Astrocyte (in vitro differentiated cells and primary cell): ENCODE results near the gene CPAMD8. TPM values are rescaled to one million over a fixed set of nuclear protein-coding genes. Genes with fewer than 3 reads are reported as not detected.

ENCODE experiments used
- DNase-seq: peaks from one replicate; pipeline ENCODE4 v3.0.0-alpha.2; 2010; ENCODE audit warnings: low read depth
- FAIRE-seq: peaks from 2 replicates; lab custom pipeline; 2011; peaks lifted over from hg19 to GRCh38; lab: Jason Lieb, UNC
- H2AFZ ChIP-seq: 2 replicates; pipeline ENCODE4 v1.6.0; 2012; ENCODE audit warnings: low read depth, low read length, inconsistent platforms
- H3K27ac ChIP-seq: 2 replicates; pipeline ENCODE4 v1.5.1; 2011; ENCODE audit warnings: low read depth, low read length, inconsistent platforms
- H3K27me3 ChIP-seq: 2 replicates; pipeline ENCODE4 v1.6.0; 2011; ENCODE audit warnings: low read length, inconsistent platforms; ENCODE audit not compliant: insufficient read depth
- H3K36me3 ChIP-seq: 2 replicates; pipeline ENCODE4 v1.5.1; 2011; ENCODE audit warnings: low read length, inconsistent platforms; ENCODE audit not compliant: insufficient read depth
- H3K4me1 ChIP-seq: 2 replicates; pipeline ENCODE4 v1.5.1; 2011; ENCODE audit warnings: low read length, inconsistent platforms; ENCODE audit not compliant: insufficient read depth
- H3K4me2 ChIP-seq: 2 replicates; pipeline ENCODE4 v1.6.0; 2012; ENCODE audit warnings: low read length, inconsistent platforms
- H3K4me3 ChIP-seq: 2 replicates; pipeline ENCODE4 v1.5.1; 2011; ENCODE audit warnings: low read depth, mild to moderate bottlenecking, low read length, inconsistent platforms; ENCODE audit not compliant: insufficient read depth
- H3K79me2 ChIP-seq: 2 replicates; pipeline ENCODE4 v1.6.0; 2012; ENCODE audit warnings: mild to moderate bottlenecking, low read length, inconsistent platforms; ENCODE audit not compliant: insufficient read depth
- H3K9ac ChIP-seq: 2 replicates; pipeline ENCODE4 v1.6.0; 2012; ENCODE audit warnings: mild to moderate bottlenecking, low read length, inconsistent platforms
- H3K9me3 ChIP-seq: 2 replicates; pipeline ENCODE4 v1.5.1; 2012; ENCODE audit warnings: low read depth, mild to moderate bottlenecking, low read length, inconsistent platforms; ENCODE audit not compliant: insufficient read depth
- H4K20me1 ChIP-seq: 2 replicates; pipeline ENCODE4 v1.6.0; 2012; ENCODE audit warnings: low read length, inconsistent platforms; ENCODE audit not compliant: insufficient read depth
- H3K27ac Mint-ChIP-seq: one replicate; pipeline ENCODE4 v1.8.0; 2021; ENCODE audit warnings: mild to moderate bottlenecking, mixed read lengths; ENCODE audit not compliant: unreplicated experiment
- H3K27me3 Mint-ChIP-seq: one replicate; pipeline ENCODE4 v1.8.0; 2021; ENCODE audit warnings: low read depth, mixed read lengths; ENCODE audit not compliant: unreplicated experiment
- H3K36me3 Mint-ChIP-seq: one replicate; pipeline ENCODE4 v1.8.0; 2021; ENCODE audit warnings: low read depth, mixed read lengths; ENCODE audit not compliant: unreplicated experiment
- H3K4me1 Mint-ChIP-seq: one replicate; pipeline ENCODE4 v1.8.0; 2021; ENCODE audit warnings: low read depth, mixed read lengths; ENCODE audit not compliant: unreplicated experiment
- H3K4me3 Mint-ChIP-seq: one replicate; pipeline ENCODE4 v1.8.0; 2021; ENCODE audit warnings: mild to moderate bottlenecking, moderate library complexity, mixed read lengths; ENCODE audit not compliant: unreplicated experiment
- H3K9me3 Mint-ChIP-seq: one replicate; pipeline ENCODE4 v1.8.0; 2021; ENCODE audit warnings: mild to moderate bottlenecking, mixed read lengths; ENCODE audit not compliant: unreplicated experiment
- EZH2 ChIP-seq: IDR thresholded peaks from 2 replicates; pipeline ENCODE4 v1.6.1; 2012; ENCODE audit warnings: mild to moderate bottlenecking, low read length, inconsistent platforms; ENCODE audit not compliant: insufficient read depth
- total RNA-seq: library from RNA; stranded (reverse); gene quantifications from 2 replicates; pipeline ENCODE4 v1.2.1, GENCODE V29; 2021
- TF ChIP-seq, protein P1 (sequence below): IDR thresholded peaks from 2 replicates; pipeline ENCODE4 v1.5.1; 2011; ENCODE audit warnings: low read depth, mild to moderate bottlenecking, inconsistent platforms, low read length, moderate library complexity; ENCODE audit not compliant: insufficient read depth

The CPAMD8 gene
- total RNA-seq, 1 donor from 2014 or later = 1.9 TPM

DNA sequence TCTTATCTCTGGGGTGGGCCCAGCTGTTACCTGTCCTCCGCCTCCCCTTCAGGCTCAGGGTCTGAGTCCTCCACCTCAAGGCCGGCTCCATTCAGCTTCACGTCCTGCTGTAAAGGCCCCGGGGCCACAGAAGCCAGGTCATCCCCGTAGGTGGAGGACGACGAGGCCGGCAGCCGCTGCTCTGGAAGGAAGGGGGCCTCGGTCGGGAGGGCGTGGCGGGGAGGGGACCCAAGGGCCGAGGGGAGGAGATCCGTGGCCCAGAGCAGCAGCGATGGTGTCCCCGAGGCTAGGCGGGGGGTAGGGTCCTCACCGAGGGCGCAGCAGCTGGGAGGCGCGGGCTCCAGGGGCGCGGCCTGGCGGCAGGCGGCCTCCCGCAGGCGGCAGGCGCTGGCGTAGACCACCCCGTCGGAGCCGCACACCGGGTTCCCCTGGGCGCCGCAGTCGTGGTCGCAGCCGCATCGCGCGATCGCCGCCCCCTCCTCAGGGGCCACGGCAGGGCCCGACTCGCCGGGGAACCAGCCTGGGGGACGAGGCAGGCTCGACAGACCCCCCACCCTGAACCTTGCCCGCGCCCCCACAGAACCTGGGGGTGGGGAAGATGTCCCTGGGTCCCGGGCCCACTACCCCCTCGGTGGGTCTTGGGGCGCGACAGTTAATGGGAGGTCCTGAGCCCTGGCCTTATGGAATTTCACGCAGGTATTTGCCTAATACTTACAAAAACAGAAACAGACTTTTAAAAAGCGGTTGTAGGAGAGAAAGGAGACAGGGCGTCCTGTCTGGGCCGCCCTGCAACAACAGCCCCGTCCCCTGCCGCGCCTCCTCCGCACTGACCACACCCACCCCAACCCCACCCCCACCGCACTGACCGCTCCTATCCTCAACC is 130.2 kb downstream of the CPAMD8 start:
- H3K27me3 Mint-ChIP-seq = peaks cover 24% of the 10 kb centered on the region
- H3K36me3 Mint-ChIP-seq = no peaks in the 10 kb centered on the region
- peak overlapping the region; percentile 88 for H3K4me2 ChIP-seq
- TF ChIP-seq EZH2 = no peak
- TF ChIP-seq, protein P1, sequence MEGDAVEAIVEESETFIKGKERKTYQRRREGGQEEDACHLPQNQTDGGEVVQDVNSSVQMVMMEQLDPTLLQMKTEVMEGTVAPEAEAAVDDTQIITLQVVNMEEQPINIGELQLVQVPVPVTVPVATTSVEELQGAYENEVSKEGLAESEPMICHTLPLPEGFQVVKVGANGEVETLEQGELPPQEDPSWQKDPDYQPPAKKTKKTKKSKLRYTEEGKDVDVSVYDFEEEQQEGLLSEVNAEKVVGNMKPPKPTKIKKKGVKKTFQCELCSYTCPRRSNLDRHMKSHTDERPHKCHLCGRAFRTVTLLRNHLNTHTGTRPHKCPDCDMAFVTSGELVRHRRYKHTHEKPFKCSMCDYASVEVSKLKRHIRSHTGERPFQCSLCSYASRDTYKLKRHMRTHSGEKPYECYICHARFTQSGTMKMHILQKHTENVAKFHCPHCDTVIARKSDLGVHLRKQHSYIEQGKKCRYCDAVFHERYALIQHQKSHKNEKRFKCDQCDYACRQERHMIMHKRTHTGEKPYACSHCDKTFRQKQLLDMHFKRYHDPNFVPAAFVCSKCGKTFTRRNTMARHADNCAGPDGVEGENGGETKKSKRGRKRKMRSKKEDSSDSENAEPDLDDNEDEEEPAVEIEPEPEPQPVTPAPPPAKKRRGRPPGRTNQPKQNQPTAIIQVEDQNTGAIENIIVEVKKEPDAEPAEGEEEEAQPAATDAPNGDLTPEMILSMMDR = no peak
- H3K9me3 ChIP-seq = no peaks in the 10 kb centered on the region
- H3K4me3 ChIP-seq = peak overlapping the region; percentile 57
- H2AFZ ChIP-seq = peak overlapping the region; percentile 77
- peak overlapping the region; percentile 75 for H3K4me3 Mint-ChIP-seq
- no peaks in the 10 kb centered on the region for H3K79me2 ChIP-seq
- FAIRE-seq (no peak), DNase-seq (no peak)
- H4K20me1 ChIP-seq = no peaks in the 10 kb centered on the region
- no peak overlapping the region for H3K27ac ChIP-seq
- no peaks in the 10 kb centered on the region for H3K4me1 Mint-ChIP-seq
- H3K4me1 ChIP-seq = peaks cover 2% of the 10 kb centered on the region
- H3K36me3 ChIP-seq = no peaks in the 10 kb centered on the region
- no peaks in the 10 kb centered on the region for H3K9me3 Mint-ChIP-seq
- H3K9ac ChIP-seq = peak overlapping the region; percentile 54
- peaks cover 5% of the 10 kb centered on the region for H3K27me3 ChIP-seq
- no peak overlapping the region for H3K27ac Mint-ChIP-seq

- Mint-ChIP-seq H3K9me3 (no peaks in the 10 kb centered on the region), H3K4me1 (no peaks in the 10 kb centered on the region), H3K4me3 (no peak overlapping the region), H3K27ac (no peak overlapping the region), H3K36me3 (no peaks in the 10 kb centered on the region), H3K27me3 (peaks cover 27% of the 10 kb centered on the region)
- Histone ChIP-seq H3K36me3 (no peaks in the 10 kb centered on the region), H3K79me2 (no peaks in the 10 kb centered on the region), H3K9me3 (no peaks in the 10 kb centered on the region), H3K9ac (no peak overlapping the region), H2AFZ (peak overlapping the region; percentile 77), H3K4me2 (no peak overlapping the region), H3K4me1 (peaks cover 2% of the 10 kb centered on the region), H3K4me3 (no peak overlapping the region), H4K20me1 (no peaks in the 10 kb centered on the region), H3K27me3 (peaks cover 5% of the 10 kb centered on the region), H3K27ac (no peak overlapping the region)
- FAIRE-seq = no peak
- TF ChIP-seq, protein P1 = no peak
- TF ChIP-seq EZH2 = no peak
- DNase-seq = no peak
Measured at GRCh38 chr19:16895467-16896145, 131.0 kb downstream of the CPAMD8 start.
